ENCODE measurements around the gene CACNA1C. TPM values are rescaled to one million over a fixed set of nuclear protein-coding genes. Genes with fewer than 3 reads are reported as not detected.

Gene CACNA1C
- polyA plus RNA-seq, 1 of the 3 experiments (the other 2 are of a cell fraction): 1.5 TPM

- Histone ChIP-seq H3K4me1 (ENCODE audit: control insufficient read depth in 1 of 2, insufficient read depth in 2 of 2, low read depth in 1 of 2, low read length in 1 of 2) (peaks cover 9 to 17% of the 10 kb centered on the region in 2 experiments; a peak in 1 of 4 replicates), H3K4me3 (ENCODE audit: low read depth in 2 of 2, low read length in 1 of 2) (no peak overlapping the region), H3K9me2 (no peaks in the 10 kb centered on the region), H3K9ac (no peak overlapping the region), H3K36me3 (replicated peaks in 1 of 2; ENCODE audit: control insufficient read depth in 1 of 2, insufficient read depth in 2 of 2, low read length in 1 of 2) (no peaks in the 10 kb centered on the region), H2AFZ (ENCODE audit: low read depth) (no peak overlapping the region), H3K79me2 (ENCODE audit: insufficient read depth) (no peaks in the 10 kb centered on the region), H3K27me3 (ENCODE audit: insufficient read depth) (no peaks in the 10 kb centered on the region), H3F3A (replicated peaks; ENCODE audit: insufficient read depth) (no peaks in the 10 kb centered on the region), H3K27ac (ENCODE audit: low read depth in 2 of 2, low read length in 1 of 2) (no peak overlapping the region), H3K9me3 (no peaks in the 10 kb centered on the region), H3K4me2 (no peak overlapping the region), H4K20me1 (ENCODE audit: insufficient read depth) (no peaks in the 10 kb centered on the region)
- 85% methylated on average over 5 of the region's 8 CpGs for WGBS (ENCODE audit: low lambda C conversion rate)
- POLR2A ChIA-PET: no interaction called here
- no peak for TF ChIP-seq EP300 (IDR thresholded peaks at IDR 0.05; ENCODE audit: borderline replicate concordance in 1 of 2, low read depth in 1 of 2, low read length in 1 of 2)
- TF ChIP-seq, protein P1, sequence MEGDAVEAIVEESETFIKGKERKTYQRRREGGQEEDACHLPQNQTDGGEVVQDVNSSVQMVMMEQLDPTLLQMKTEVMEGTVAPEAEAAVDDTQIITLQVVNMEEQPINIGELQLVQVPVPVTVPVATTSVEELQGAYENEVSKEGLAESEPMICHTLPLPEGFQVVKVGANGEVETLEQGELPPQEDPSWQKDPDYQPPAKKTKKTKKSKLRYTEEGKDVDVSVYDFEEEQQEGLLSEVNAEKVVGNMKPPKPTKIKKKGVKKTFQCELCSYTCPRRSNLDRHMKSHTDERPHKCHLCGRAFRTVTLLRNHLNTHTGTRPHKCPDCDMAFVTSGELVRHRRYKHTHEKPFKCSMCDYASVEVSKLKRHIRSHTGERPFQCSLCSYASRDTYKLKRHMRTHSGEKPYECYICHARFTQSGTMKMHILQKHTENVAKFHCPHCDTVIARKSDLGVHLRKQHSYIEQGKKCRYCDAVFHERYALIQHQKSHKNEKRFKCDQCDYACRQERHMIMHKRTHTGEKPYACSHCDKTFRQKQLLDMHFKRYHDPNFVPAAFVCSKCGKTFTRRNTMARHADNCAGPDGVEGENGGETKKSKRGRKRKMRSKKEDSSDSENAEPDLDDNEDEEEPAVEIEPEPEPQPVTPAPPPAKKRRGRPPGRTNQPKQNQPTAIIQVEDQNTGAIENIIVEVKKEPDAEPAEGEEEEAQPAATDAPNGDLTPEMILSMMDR (IDR thresholded peaks at IDR 0.05): no peak
- TF ChIP-seq NRF1 (IDR thresholded peaks at IDR 0.05; ENCODE audit: low read depth, low read length): no peak
- TF ChIP-seq TEAD4 (IDR thresholded peaks at IDR 0.05; ENCODE audit: borderline replicate concordance, insufficient read depth): no peak
- TF ChIP-seq RCOR1 (IDR thresholded peaks at IDR 0.05; ENCODE audit: low read length): no peak
- TF ChIP-seq, protein P2, sequence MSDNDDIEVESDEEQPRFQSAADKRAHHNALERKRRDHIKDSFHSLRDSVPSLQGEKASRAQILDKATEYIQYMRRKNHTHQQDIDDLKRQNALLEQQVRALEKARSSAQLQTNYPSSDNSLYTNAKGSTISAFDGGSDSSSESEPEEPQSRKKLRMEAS (IDR thresholded peaks at IDR 0.05; ENCODE audit: low read depth): no peak
- TF ChIP-seq TCF12 (IDR thresholded peaks at IDR 0.05): no peak
- TF ChIP-seq USF1 (IDR thresholded peaks at IDR 0.05; ENCODE audit: borderline replicate concordance, low read depth): no peak
- TF ChIP-seq, protein P3, sequence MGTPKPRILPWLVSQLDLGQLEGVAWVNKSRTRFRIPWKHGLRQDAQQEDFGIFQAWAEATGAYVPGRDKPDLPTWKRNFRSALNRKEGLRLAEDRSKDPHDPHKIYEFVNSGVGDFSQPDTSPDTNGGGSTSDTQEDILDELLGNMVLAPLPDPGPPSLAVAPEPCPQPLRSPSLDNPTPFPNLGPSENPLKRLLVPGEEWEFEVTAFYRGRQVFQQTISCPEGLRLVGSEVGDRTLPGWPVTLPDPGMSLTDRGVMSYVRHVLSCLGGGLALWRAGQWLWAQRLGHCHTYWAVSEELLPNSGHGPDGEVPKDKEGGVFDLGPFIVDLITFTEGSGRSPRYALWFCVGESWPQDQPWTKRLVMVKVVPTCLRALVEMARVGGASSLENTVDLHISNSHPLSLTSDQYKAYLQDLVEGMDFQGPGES (IDR thresholded peaks at IDR 0.05; ENCODE audit: low read depth, low read length): no peak
- TF ChIP-seq NFIC (IDR thresholded peaks at IDR 0.05; ENCODE audit: borderline replicate concordance): no peak
- no peak for TF ChIP-seq SIN3A (IDR thresholded peaks at IDR 0.05; ENCODE audit: borderline replicate concordance, low read depth, low read length)
- TF ChIP-seq, protein P4, sequence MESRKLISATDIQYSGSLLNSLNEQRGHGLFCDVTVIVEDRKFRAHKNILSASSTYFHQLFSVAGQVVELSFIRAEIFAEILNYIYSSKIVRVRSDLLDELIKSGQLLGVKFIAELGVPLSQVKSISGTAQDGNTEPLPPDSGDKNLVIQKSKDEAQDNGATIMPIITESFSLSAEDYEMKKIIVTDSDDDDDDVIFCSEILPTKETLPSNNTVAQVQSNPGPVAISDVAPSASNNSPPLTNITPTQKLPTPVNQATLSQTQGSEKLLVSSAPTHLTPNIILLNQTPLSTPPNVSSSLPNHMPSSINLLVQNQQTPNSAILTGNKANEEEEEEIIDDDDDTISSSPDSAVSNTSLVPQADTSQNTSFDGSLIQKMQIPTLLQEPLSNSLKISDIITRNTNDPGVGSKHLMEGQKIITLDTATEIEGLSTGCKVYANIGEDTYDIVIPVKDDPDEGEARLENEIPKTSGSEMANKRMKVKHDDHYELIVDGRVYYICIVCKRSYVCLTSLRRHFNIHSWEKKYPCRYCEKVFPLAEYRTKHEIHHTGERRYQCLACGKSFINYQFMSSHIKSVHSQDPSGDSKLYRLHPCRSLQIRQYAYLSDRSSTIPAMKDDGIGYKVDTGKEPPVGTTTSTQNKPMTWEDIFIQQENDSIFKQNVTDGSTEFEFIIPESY (IDR thresholded peaks at IDR 0.05; ENCODE audit: borderline replicate concordance, low read depth): no peak
- no peak for TF ChIP-seq RAD21 (IDR thresholded peaks at IDR 0.05; ENCODE audit: low read length)
- no peak for DNase-seq
- CTCF ChIA-PET: interaction anchor here (1.1 to 3.1 kb wide), 2 partner anchors 12 to 265 kb away, joined by 3 to 14 read pairs; no protein-coding TSS in a partner anchor
These were observed 265.5 kb downstream of the CACNA1C start for GRCh38 chr12:2318286-2318685.
